GM12801 (cell line): Measurements from ENCODE around the gene ARPP19.

Experiments used
- TF ChIP-seq, protein P1 (sequence below): IDR thresholded peaks from one replicate; pipeline ENCODE4 v1.5.1; 2011; ENCODE audit warnings: control low read depth; ENCODE audit not compliant: insufficient read length; ENCODE audit errors: extremely low read depth

The ARPP19 gene, protein sequence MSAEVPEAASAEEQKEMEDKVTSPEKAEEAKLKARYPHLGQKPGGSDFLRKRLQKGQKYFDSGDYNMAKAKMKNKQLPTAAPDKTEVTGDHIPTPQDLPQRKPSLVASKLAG

DNA sequence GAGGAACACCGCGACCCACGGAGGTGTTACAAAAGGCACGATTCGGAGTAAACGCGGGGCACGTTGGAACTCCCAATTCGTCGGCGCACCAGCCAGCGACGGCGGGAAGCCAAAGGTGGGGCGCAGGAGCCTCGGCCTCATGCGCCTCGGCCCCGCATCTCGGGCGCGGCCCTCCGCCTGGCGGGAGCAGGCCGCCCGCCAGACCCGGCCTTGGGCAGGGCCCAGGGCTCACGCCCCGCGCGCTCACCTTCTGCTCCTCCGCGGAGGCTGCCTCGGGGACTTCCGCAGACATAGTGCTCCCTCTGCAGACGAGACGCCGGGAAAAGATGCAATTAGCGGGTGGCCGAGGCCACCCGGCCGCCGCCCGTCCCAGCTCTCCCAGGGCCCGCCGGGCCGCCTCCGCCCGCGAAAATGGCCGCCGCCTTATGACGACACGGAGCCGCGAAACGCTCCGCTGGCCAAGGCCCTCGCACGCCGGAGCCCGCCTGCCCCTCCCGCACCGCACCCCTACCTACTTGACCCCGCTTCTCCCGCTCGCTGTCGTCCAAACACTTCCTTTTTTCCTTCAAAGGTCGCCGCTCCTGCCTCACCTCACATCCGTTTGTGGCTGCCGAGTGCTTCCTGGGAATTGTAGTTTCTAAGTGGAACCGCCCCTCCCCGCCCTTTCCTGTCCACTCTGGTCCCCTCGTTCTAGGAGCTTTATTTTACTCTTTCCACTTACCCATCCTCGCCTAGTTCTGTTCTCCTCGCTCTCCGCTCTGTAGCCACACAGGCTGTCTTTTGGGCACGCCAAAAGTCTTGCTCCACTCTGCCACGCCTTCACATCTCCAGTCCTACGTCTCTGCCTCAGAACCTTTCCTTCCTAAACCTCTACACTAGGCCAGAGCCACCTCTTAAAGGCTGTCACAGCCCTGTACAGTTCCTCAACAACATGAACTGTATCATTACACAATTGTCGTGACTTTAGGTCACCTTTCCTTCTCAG, at the start of gene ARPP19:
ARPP19 (minus strand) TSS at position 430 of the 985 bp plus-strand sequence; CDS start at position 292, 138 bp downstream.
- TF ChIP-seq, protein P1, sequence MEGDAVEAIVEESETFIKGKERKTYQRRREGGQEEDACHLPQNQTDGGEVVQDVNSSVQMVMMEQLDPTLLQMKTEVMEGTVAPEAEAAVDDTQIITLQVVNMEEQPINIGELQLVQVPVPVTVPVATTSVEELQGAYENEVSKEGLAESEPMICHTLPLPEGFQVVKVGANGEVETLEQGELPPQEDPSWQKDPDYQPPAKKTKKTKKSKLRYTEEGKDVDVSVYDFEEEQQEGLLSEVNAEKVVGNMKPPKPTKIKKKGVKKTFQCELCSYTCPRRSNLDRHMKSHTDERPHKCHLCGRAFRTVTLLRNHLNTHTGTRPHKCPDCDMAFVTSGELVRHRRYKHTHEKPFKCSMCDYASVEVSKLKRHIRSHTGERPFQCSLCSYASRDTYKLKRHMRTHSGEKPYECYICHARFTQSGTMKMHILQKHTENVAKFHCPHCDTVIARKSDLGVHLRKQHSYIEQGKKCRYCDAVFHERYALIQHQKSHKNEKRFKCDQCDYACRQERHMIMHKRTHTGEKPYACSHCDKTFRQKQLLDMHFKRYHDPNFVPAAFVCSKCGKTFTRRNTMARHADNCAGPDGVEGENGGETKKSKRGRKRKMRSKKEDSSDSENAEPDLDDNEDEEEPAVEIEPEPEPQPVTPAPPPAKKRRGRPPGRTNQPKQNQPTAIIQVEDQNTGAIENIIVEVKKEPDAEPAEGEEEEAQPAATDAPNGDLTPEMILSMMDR: no peak

DNA sequence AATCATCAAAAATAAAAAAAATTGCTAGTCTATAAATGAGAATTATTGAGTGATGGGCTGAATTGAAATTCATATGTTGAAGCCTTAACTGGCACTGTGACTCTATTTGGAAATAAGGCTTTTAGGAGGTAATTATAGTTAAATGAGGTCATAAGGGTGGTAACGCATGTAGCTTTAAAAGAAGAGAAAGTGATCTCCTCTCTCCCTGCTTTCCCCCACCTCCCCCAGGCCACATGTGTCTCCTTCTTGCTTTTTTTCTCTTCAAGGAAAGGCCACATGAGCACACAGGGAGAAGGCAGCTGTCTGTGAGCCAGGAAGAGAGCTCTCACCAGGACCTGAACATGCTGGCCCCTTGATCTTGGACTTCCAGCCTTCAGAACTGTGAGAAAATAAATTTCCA, 48.2 kb upstream of the ARPP19 start:
- TF ChIP-seq, protein P1: no peak

DNA sequence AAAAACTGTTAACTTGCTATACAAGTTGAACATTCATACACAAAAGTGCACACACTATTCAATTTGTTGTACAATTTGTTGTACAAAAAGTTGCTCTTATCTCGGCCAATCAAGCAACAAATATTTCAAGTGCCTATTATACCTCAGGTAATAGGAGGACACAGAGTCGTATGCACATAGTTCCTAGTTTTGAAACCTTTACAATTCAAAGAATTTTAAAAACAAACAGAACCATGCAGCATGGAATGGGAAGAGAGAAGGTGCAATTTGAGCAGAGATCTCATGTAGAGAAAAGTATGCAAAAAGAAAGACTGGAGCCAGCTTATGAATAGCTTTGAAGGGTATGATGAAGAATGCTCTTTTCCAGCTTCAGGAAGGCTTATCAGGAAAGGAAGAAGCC, 46.5 kb upstream of the ARPP19 start:
- TF ChIP-seq, protein P1: no peak

DNA sequence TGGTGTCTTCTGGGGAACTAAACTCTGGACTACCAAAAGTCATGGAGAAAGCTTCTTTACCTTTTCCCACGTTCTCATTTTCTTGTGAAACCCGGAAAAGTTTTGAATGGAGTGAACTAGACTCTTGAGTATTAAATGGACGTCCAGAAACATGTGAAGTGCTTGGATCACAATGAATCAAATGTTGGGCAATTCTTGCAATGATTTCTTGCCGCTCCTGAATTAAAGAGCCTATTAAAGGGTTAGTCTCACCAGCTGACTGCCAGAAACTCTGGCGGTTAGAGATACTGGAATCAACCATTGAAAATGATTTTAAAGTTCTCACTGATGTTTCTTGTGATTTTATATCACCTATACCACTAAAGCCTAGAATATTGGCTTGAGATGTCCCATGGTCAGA, 40.8 kb upstream of the ARPP19 start:
- TF ChIP-seq, protein P1: no peak

DNA sequence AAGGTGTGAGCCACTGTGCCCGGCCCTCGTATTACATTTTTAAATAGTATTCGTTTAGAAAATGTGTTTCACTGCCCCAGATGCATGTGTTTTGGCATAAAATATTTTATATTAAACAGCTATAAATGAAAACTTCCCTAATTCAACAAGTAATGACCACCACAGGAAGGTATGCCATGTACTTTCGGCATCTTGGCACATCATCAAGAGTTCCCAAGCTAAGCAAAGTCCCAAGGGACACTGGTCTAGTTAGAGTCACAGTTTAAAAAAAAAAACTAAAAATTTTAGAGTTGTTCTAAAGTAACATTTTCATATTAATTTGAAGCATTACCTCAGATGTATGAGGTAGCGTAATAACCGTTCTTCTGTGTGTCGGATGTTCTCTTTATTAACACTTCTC, 15.6 kb upstream of the ARPP19 start:
- TF ChIP-seq, protein P1: no peak

DNA sequence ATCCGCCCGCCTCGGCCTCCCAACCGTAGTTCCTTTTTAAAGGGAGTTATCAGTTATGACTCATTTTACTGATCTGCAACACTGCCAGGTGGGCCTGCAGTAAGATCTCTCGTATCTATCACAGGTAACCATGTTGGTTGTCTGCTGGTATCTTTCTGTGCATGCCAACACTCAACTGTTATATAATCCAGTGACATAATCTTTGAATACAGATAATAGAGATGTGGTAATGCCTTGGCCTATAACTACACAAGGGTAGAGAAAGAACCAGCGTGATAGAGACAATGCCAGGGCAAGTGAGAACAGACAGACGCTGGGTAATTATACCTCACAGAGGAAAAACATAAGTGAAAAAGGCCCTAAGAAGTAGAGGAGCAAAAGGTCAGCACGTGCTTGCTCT, 11.0 kb upstream of the ARPP19 start:
- TF ChIP-seq, protein P1: no peak

DNA sequence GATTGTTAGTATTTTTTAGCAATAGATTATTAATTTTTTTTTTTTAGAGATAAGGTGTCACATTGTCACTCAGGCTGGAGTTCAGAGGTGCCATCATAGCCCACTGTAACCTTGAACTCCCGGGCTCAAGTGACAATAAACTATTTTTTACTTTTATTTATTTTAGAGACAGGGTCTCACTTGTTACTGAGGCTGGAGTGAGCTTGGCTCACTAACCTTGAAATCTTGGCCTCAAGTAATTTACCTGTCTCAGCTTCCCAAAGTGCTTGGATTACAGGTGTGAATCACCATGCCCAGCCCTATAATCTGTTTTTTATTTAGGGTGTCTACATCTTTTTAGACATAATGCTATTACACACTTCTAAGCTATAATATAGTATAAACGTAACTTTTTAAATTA, 7.9 kb upstream of the ARPP19 start:
- TF ChIP-seq, protein P1: no peak
